Parathyroid adenoma (tissue), 2 donors: ENCODE measurements around the gene GPR137.

Experiments
- H2AFZ ChIP-seq: fragments of 300-600 bp; sonication (generic); one replicate; pipeline ENCODE4 v1.7.0; 2017; ENCODE audit warnings: antibody characterized with exemption, mild to moderate bottlenecking
- H3K27ac ChIP-seq: fragments of 300-600 bp; sonication (generic); one replicate; pipeline ENCODE4 v1.7.0; 2017
- H3K27me3 ChIP-seq: fragments of 300-600 bp; sonication (generic); one replicate; pipeline ENCODE4 v1.7.0; 2017; ENCODE audit warnings: low read length; ENCODE audit not compliant: control insufficient read depth, insufficient read depth
- H3K36me3 ChIP-seq: fragments of 300-600 bp; sonication (generic); one replicate; pipeline ENCODE4 v1.7.0; 2017; ENCODE audit warnings: low read length; ENCODE audit not compliant: control insufficient read depth, insufficient read depth
- H3K4me1 ChIP-seq: fragments of 300-600 bp; sonication (generic); one replicate; pipeline ENCODE4 v1.7.0; 2017; ENCODE audit warnings: control low read depth
- H3K4me2 ChIP-seq: fragments of 300-600 bp; sonication (generic); one replicate; pipeline ENCODE4 v1.7.0; 2017; ENCODE audit warnings: low read length
- H3K4me3 ChIP-seq: fragments of 300-600 bp; sonication (generic); one replicate; pipeline ENCODE4 v1.7.0; 2017; ENCODE audit warnings: low read depth, low read length
- H3K79me2 ChIP-seq: fragments of 300-600 bp; sonication (generic); one replicate; pipeline ENCODE4 v1.7.0; 2017; ENCODE audit warnings: control low read depth
- H3K9ac ChIP-seq: fragments of 300-600 bp; sonication (generic); one replicate; pipeline ENCODE4 v1.7.0; 2017; ENCODE audit warnings: mild to moderate bottlenecking
- H3K9me3 ChIP-seq: fragments of 300-600 bp; sonication (generic); one replicate; pipeline ENCODE4 v1.7.0; 2017; ENCODE audit warnings: low read length; ENCODE audit not compliant: control insufficient read depth
- TF ChIP-seq, protein P1 (sequence below): fragments of 300-600 bp; sonication (generic); IDR thresholded peaks from one replicate; pipeline ENCODE4 v1.7.0; 2017; ENCODE audit warnings: antibody characterized with exemption, mild to moderate bottlenecking
- donor health status: primary hyperparathyroidism.

GPR137 gene, protein sequence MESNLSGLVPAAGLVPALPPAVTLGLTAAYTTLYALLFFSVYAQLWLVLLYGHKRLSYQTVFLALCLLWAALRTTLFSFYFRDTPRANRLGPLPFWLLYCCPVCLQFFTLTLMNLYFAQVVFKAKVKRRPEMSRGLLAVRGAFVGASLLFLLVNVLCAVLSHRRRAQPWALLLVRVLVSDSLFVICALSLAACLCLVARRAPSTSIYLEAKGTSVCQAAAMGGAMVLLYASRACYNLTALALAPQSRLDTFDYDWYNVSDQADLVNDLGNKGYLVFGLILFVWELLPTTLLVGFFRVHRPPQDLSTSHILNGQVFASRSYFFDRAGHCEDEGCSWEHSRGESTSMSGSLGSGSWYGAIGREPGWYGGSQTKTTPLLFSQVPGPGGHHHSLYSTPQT

DNA sequence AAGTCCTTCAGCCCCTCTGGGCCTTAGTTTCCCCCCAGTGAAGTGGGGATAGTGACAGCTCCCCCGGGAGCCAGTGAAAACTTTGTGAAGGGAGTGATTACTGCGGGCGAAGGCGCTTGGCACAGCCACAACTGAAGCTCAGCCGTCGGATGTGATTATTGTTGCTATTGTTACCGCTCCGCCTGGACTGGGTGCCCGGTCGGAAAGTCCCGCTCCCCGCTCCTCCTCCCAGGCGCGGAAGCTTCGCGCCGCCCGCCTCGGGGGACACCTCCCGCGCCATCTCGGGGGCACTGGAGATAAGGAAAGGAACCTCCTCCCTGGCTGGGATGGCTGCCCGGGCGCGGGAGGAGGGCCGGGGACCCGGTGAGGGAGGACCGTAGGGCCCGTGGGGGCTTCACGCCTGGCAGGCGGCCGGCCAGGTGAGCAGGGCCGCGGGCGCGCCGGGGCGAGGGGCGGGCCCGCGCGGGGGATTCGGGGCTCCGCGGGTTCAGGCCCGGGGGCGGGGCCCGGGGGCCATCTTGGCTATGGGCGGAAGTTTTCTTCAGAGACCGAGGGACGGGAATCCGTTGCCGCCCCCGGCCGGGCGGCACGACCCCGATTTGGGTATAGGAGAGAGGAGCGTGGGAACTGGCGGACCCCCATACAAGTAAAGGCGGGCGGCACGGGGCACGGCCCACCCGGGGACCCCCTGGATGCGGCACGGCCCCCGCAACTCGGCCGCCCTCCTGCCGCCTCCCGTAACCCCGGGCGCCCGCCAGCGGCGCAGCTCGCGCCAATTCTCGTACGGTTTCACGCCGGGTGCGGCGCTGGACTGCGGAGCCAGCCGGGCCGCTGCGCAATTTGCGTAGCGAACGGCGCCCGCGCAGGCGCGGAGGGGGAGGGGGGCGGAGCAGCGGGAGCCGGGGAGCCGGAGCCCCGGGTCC lies at the start of gene GPR137:
GPR137 (plus strand) TSS at position 887 of the 923 bp plus-strand sequence. CDS start 677 bp downstream, outside the sequence.
- Histone ChIP-seq H3K4me1 (peaks cover 6% of the 10 kb centered on the region), H3K36me3 (no peaks in the 10 kb centered on the region), H3K27ac (peak within 1 kb of the TSS; percentile 97)

DNA sequence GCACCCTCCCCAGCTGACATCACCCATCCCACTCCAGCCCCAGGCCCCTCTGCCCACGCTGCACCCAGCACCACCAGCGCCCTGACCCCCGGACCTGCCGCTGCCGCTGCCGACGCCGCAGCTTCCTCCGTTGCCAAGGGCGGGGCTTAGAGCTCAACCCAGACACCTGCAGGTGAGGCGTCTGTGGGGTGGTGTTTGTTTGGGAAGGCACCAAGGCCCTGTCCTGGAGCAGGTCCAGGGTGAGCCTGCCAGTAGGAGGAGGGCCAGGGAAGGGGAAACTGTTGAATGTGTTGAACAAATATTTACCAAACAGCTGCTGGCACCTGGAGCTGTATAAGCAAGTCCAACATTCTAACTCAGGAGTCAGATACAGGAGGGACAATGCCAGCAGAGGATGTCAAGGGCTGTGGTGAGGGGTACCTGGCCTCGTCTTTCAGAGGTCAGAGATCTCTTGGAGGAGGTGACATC lies 48.1 kb upstream of the GPR137 start:
- Histone ChIP-seq H3K79me2 (no peaks in the 10 kb centered on the region), H3K9ac (no peak overlapping the region), H2AFZ (no peak overlapping the region), H3K36me3 (no peaks in the 10 kb centered on the region), H3K27ac (peak overlapping the region; percentile 39), H3K4me2 (peak overlapping the region; percentile 33), H3K4me3 (peak overlapping the region; percentile 22), H3K4me1 (peaks cover 10% of the 10 kb centered on the region), H3K27me3 (no peaks in the 10 kb centered on the region), H3K9me3 (no peaks in the 10 kb centered on the region)
- TF ChIP-seq, protein P1, sequence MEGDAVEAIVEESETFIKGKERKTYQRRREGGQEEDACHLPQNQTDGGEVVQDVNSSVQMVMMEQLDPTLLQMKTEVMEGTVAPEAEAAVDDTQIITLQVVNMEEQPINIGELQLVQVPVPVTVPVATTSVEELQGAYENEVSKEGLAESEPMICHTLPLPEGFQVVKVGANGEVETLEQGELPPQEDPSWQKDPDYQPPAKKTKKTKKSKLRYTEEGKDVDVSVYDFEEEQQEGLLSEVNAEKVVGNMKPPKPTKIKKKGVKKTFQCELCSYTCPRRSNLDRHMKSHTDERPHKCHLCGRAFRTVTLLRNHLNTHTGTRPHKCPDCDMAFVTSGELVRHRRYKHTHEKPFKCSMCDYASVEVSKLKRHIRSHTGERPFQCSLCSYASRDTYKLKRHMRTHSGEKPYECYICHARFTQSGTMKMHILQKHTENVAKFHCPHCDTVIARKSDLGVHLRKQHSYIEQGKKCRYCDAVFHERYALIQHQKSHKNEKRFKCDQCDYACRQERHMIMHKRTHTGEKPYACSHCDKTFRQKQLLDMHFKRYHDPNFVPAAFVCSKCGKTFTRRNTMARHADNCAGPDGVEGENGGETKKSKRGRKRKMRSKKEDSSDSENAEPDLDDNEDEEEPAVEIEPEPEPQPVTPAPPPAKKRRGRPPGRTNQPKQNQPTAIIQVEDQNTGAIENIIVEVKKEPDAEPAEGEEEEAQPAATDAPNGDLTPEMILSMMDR = no peak

More for the DNA sequence above, at the start of gene GPR137:
- peaks cover 24% of the 10 kb centered on the region for H3K79me2 ChIP-seq
- peak within 1 kb of the TSS; percentile 77 for H3K4me2 ChIP-seq
- TF ChIP-seq, protein P1 = no peak
- peak within 1 kb of the TSS; percentile 82 for H2AFZ ChIP-seq
- H3K4me3 ChIP-seq = peak within 1 kb of the TSS; percentile 81
- no peak within 1 kb of the TSS for H3K9ac ChIP-seq
- H3K27me3 ChIP-seq = no peaks in the 10 kb centered on the region
- H3K9me3 ChIP-seq = no peaks in the 10 kb centered on the region

DNA sequence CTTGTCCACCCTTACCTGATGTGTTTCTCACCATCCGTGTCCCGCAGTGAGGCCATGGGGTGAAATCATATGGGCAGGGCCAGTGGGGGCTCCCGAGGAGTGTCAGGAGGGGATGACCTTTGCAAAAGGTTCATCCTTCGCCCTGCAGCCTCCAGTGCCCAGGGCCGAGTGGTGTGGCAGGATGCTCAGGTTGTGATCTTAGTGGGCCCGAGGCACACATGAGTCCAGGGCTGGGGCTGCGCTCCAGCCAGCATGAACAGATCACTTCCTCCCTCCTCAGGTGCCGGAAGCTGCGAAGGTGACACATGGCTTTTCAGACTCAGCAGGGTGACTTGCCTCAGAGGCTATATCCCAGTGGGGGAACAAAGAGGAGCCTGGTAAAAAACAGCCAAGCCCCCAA lies 47.6 kb upstream of the GPR137 start:
- Histone ChIP-seq H3K36me3 (no peaks in the 10 kb centered on the region), H3K9me3 (no peaks in the 10 kb centered on the region), H3K9ac (no peak overlapping the region), H3K4me1 (peaks cover 12% of the 10 kb centered on the region), H3K27me3 (no peaks in the 10 kb centered on the region), H3K4me3 (peak overlapping the region; percentile 22), H3K79me2 (no peaks in the 10 kb centered on the region), H3K4me2 (peak overlapping the region; percentile 33), H2AFZ (no peak overlapping the region), H3K27ac (peak overlapping the region; percentile 39)
- TF ChIP-seq, protein P1 = no peak

DNA sequence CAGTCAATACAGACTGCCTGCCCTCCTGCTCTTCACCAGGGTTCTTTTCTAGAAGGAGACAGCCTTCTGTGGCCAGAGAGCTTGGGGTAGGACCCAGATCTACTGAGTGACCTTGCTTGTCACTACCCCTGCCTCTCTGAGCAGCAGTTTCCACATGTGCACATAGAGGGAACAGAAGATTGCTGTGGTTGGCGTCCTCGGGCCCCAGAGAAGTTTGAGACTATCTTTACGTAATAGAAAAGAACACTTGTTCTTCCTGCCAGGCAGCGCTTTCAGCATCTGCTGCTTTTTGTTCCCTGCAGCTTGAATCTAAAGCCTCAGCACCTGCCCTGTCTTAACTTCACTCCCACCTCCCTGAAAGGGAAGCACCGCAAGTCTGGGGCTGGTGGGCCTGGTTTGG lies 46.6 kb upstream of the GPR137 start:
- H3K27me3 ChIP-seq = no peaks in the 10 kb centered on the region
- H3K36me3 ChIP-seq = no peaks in the 10 kb centered on the region
- H2AFZ ChIP-seq = no peak overlapping the region
- H3K79me2 ChIP-seq = no peaks in the 10 kb centered on the region
- H3K4me3 ChIP-seq = no peak overlapping the region
- TF ChIP-seq, protein P1 = no peak
- no peak overlapping the region for H3K27ac ChIP-seq
- H3K9me3 ChIP-seq = no peaks in the 10 kb centered on the region
- H3K4me2 ChIP-seq = no peak overlapping the region
- H3K9ac ChIP-seq = no peak overlapping the region
- H3K4me1 ChIP-seq = peaks cover 12% of the 10 kb centered on the region
